Measurements from ENCODE around the gene VPS8. TPM values are rescaled to one million over a fixed set of nuclear protein-coding genes. Genes with fewer than 3 reads are reported as not detected.

The VPS8 gene
- total and polyA plus RNA-seq, 11 donors = 15.7 to 122 (median 74.3) TPM

DNA sequence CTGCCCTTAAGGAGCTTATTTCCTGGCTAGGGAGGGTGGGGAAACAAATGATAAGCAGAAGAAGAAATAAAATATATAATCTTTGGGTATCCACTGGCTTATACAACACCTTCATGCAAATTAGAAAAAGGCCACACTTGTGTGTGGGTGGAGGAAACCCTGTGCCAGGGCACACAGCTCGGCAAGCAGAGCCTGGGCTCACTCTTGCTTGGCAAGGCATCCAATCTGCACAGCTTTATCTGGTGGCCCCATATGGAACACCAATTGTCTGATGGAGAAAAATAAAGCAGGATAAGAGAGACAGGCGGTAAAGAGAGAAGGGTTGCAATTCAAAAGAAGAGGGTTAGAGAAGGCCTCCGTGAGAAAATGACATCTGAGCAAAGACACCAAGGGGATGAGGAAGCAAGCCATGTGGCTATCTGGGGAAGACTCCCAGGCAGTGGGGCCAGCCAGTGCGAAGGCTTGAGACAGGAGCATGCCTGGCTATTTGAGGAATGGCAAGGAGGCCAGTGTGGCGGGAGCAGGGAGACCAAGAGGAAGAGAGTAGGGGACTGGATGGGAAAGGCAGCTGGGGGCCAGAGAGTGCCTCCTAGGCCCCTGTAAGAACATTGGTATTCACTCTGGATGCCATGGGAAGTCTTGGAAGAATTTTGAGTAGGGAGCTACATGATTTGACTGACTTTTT, 22.5 kb upstream of the VPS8 start:
- DNase-seq (no peak), ATAC-seq (no peak)
- H3K36me3 ChIP-seq = no peaks in the 10 kb centered on the region
- H3K4me1 ChIP-seq = peaks cover 0 to 28% (median 14%) of the 10 kb centered on the region in 12 donors
- H3K27ac ChIP-seq = no peak overlapping the region
- peaks cover 0 to 7% (median 0%) of the 10 kb centered on the region in 9 donors for H3K27me3 ChIP-seq
- no peak overlapping the region for H3K4me3 ChIP-seq
- WGBS, 4 donors = 82 to 88% (median 86%) methylated on average over 5 of the region's 5 CpGs
- intact Hi-C loops (cut with DNase I) = no loop called here
- TF ChIP-seq, protein P1, sequence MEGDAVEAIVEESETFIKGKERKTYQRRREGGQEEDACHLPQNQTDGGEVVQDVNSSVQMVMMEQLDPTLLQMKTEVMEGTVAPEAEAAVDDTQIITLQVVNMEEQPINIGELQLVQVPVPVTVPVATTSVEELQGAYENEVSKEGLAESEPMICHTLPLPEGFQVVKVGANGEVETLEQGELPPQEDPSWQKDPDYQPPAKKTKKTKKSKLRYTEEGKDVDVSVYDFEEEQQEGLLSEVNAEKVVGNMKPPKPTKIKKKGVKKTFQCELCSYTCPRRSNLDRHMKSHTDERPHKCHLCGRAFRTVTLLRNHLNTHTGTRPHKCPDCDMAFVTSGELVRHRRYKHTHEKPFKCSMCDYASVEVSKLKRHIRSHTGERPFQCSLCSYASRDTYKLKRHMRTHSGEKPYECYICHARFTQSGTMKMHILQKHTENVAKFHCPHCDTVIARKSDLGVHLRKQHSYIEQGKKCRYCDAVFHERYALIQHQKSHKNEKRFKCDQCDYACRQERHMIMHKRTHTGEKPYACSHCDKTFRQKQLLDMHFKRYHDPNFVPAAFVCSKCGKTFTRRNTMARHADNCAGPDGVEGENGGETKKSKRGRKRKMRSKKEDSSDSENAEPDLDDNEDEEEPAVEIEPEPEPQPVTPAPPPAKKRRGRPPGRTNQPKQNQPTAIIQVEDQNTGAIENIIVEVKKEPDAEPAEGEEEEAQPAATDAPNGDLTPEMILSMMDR (IDR thresholded peaks at IDR 0.05) = no peak
- TF ChIP-seq POLR2A (IDR thresholded peaks at IDR 0.05) = no peak
- no peaks in the 10 kb centered on the region for H3K9me3 ChIP-seq

DNA sequence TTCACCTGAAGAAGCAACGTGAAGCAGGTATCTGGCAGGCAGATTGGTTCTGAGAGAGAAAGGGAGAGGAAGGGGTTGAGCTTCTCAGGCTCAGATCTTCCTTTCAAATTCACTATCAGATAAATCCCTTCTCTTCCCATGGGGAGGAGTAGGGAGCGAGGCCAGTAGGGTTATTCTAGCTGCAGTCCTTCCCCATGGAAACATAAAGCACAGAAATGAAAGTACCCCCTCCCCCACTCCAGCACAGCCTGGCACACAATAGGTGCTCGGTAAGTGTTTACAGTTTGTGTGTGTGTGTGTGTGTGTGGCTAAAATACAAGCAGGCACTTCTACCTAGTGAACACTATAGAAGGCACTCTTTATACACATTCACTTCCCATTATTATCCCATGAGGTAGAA, 20.8 kb upstream of the VPS8 start:
- ATAC-seq (no peak), DNase-seq (no peak)
- 62 to 75% (median 67%) methylated on average over 3 of the region's 3 CpGs for WGBS, 4 donors
- Histone ChIP-seq H3K4me3 (no peak overlapping the region), H3K27ac (no peak overlapping the region), H3K36me3 (no peaks in the 10 kb centered on the region), H3K4me1 (peaks cover 0 to 15% (median 9%) of the 10 kb centered on the region in 12 donors), H3K9me3 (no peaks in the 10 kb centered on the region), H3K27me3 (no peaks in the 10 kb centered on the region)
- TF ChIP-seq, protein P1 (IDR thresholded peaks at IDR 0.05) = no peak
- TF ChIP-seq POLR2A (IDR thresholded peaks at IDR 0.05) = no peak
- intact Hi-C loops (cut with DNase I) = no loop called here

DNA sequence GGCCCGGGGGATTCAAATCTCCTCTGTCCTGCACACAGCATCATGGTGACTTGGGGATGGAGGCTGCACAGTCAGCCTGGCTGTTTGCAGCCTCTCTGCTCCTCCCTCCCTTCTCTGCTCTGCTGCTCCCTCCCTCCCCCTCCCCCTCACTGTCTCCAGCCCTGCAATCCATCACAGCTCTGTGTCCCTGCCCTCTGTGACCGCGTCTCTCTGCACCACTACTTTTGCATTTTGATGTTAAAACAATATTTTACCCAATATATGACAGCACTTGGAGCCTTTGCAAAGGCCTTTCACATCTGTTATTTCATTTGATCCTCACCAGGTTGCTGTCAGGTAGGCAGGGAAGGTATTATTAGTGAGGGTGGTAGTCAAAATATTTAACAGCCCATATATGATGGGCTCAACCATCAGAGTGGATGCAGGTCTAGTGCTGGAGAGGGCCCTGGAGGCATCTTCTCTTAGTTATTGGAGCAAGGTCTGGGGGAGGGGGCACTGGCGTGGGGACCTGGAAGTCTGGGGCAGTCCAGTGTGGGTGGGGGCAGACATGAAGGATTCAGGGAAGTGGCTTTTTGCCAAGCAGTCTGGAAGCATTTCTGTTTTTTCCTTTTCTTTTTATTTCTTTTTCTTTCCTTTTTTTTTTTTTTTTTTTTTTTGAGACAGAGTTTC, 16.3 kb upstream of the VPS8 start:
- intact Hi-C loops (cut with DNase I) = no loop called here
- H3K27me3 ChIP-seq = peaks cover 0 to 8% (median 0%) of the 10 kb centered on the region in 9 donors
- no peak overlapping the region for H3K4me3 ChIP-seq
- WGBS, 4 donors = 39 to 50% (median 48%) methylated on average over 4 of the region's 4 CpGs
- H3K9me3 ChIP-seq = no peaks in the 10 kb centered on the region
- no peaks in the 10 kb centered on the region for H3K36me3 ChIP-seq
- ATAC-seq (peak in 2 of 4 donors; percentile 22 to 46), DNase-seq (no peak)
- no peak overlapping the region for H3K27ac ChIP-seq
- H3K4me1 ChIP-seq = no peaks in the 10 kb centered on the region
- no peak for TF ChIP-seq POLR2A (IDR thresholded peaks at IDR 0.05)
- TF ChIP-seq, protein P1 (IDR thresholded peaks at IDR 0.05) = no peak

DNA sequence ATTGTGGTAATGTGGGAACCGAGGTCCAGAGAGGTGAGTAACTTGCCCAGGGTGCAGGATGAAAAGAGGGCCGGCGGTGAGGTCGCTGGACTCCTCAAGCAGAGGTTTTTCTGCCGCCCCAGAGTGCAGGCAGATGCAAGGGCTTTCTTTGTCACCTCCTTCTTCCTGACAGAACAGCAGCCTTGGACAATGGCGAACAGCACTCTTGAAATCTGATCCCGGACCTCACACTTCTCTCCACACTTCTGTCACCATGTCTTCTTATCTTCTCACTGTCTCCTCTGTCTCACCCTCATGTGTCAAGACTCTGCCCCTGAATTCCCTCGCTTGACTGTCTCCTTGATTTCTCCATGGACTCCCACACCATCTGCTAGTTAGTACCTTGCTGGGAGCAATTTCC, 15.4 kb upstream of the VPS8 start:
- no peak overlapping the region for H3K27ac ChIP-seq
- DNase-seq (no peak), ATAC-seq (peak in 1 of 4 donors; percentile 14)
- peaks cover 0 to 9% (median 0%) of the 10 kb centered on the region in 9 donors for H3K27me3 ChIP-seq
- H3K4me1 ChIP-seq = no peaks in the 10 kb centered on the region
- 31 to 36% (median 32%) methylated on average over 8 of the region's 8 CpGs for WGBS, 4 donors
- H3K4me3 ChIP-seq = no peak overlapping the region
- no peaks in the 10 kb centered on the region for H3K9me3 ChIP-seq
- no peak for TF ChIP-seq POLR2A (IDR thresholded peaks at IDR 0.05)
- TF ChIP-seq, protein P1 (IDR thresholded peaks at IDR 0.05) = no peak
- intact Hi-C loops (cut with DNase I) = no loop called here
- no peaks in the 10 kb centered on the region for H3K36me3 ChIP-seq

All from heart left ventricle (tissue), 16 donors.